ENCODE measurements around the gene TOX2.

DNA sequence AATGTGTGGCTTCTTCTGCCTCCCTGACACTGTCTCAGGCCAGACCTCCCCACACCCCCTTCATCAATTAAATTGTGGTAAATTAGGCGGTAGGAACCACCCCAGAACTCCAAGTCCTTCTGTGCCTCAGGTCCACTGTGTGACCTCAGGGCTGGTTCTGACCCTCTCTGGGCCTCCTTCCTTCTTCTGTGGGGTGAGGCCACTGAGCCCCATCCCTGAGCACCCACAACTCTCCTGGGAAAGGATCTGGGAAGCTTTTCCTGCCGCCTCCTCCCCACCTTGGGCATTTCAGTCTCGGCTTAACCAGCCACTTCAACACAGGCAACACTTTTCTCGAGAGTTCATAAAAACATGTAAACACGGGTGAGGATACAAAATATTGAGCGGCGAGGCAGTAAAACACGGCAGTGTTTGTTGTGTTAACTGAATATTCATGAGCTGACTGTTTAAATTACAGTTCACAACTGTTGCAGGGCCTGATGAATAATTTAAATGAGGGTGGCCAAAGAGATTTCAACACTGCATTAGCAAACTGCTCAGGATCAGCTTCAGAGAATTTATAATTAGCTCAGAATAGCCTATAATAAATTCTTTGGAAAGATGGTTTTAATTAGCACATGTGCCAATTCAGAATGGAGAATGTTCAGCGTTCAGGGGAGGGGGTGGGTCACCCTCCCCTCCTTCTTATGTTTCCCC is 112.1 kb downstream of the TOX2 start:
- TF ChIP-seq CTCF (IDR thresholded peaks at IDR 0.05) (no peak), POLR2A (IDR thresholded peaks at IDR 0.05) (no peak), POLR2AphosphoS5 (IDR thresholded peaks at IDR 0.05) (no peak)

Data from prostate gland (tissue), 2 donors.